Kidney capillary endothelial cell (primary cell): ENCODE results near the gene PNKD.

Experiments
- DNase-seq: peaks from one replicate; pipeline ENCODE4 v3.0.0-alpha.2; 2018; ENCODE audit warnings: low spot score

The PNKD gene, protein sequence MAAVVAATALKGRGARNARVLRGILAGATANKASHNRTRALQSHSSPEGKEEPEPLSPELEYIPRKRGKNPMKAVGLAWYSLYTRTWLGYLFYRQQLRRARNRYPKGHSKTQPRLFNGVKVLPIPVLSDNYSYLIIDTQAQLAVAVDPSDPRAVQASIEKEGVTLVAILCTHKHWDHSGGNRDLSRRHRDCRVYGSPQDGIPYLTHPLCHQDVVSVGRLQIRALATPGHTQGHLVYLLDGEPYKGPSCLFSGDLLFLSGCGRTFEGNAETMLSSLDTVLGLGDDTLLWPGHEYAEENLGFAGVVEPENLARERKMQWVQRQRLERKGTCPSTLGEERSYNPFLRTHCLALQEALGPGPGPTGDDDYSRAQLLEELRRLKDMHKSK

DNA sequence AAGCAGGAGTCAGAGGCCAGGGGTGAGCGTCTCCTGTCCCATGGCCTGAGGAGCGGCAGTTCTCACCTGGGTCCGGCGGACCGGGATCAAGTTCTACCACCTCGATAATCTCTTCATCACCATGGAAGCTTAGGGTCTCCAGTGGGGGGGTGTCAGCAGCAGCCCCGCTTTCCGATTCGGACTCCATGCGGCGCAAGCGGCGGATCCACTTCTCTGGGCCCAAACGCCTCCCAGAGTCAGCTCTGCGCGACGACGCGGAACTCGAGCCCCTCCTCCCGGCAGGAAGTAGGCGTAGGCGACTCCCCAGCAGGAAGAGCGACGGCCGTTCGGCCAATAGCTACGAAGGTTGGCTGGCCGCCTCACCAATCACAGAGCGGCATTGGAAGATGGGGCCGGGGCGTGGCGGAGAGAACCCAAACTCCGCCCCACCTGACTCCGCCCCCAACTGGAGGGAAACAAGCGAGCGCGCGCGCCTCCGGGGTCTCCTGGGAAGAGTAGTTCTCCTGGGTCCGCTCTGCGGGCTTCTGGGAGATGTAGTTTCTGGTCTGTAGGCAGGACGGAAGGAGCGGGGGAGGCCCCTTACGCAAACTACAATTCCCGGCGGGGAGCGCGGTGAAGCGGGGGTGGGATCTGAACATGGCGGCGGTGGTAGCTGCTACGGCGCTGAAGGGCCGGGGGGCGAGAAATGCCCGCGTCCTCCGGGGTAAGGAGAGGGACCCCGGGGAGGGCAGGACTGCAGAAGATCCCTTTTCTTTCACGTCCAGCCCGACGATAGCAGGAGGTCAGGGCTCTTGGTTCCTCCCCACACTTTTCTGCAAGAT lies at the start of gene PNKD, which contains the start of gene AAMP:
TSS of gene PNKD (plus strand) at position 620 of the 821 bp plus-strand sequence. CDS start at position 637, 17 bp downstream.
TSS of gene AAMP (minus strand) at position 238 of the 821 bp plus-strand sequence. CDS start at position 187, 51 bp downstream.
- DNase-seq, result peak; percentile 99

DNA sequence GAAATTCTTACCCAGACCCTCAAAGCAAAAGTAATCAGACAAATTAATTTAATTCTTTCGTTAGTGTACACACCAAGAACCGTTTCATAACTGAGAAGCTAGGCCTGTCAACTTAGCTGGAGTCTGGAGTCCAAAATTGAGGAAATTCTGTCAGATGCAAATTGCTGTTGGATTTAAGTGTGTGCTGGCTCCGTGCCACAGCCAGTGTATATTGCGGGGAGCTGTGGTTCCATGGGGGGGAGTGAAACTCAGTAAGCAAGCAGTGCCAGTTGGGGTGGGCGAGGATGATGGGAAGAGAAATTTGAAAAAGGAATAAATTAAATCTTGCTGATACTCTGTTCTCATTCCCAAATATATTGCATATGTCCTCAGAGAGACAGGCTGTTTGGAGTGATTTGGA lies 49.3 kb upstream of the PNKD start:
- DNase-seq, result no peak

DNA sequence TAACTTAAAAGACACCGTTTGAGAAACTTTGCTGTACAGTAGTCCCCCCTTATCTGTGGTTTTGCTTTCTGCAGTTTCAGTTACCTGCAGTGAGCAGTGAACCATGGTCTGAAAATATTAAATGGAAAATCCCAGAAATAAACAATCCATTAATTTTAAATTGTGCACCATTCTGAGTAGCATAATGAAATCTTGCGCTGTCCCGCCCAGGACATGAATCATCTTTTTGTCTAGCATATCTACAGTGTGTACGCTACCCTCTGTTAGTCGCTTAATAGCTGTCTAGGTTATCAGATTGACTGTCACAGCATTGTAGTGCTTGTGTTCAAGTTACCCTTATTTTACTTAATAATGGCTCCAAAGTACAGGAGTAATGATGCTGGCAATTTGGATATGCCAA lies 47.3 kb upstream of the PNKD start:
- no peak for DNase-seq

DNA sequence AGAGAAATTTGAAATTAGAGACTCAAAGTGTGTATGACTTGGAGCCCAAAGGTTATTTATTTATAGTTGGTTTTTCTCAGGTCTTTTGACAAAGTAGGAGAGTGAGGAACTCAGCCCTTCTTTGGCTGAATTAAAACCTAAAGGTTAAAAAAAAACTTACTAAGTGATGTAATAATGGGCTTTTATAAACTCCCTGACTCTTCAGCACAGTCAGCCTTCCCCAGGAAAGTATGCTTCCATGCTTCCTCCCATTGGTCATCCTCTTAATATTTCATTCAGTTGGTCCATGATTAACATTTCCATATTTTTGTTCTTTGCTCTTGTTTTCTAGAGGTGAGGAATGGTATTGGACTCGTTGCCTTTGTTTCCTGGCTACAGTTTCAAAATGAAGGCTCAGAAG lies 46.1 kb upstream of the PNKD start:
- no peak for DNase-seq

DNA sequence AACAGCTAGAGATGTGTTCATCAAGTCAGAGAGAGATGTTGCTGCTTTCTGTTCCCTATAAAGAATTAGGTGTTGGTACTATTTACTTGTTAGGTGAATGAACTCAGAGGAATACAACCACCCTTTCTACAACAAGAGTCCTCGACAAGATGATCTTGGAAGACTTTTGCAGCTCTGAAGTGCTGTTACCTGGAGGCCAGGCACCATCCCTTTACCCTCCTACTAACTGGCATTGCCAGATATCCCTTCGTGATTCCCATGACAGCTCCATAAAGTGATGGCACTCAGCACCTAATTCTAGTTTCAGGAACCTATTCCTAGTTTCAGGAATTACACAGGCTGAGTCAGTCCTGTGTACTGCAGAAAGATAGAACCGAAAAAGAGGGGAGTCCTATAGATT lies 43.4 kb upstream of the PNKD start:
- no peak for DNase-seq

DNA sequence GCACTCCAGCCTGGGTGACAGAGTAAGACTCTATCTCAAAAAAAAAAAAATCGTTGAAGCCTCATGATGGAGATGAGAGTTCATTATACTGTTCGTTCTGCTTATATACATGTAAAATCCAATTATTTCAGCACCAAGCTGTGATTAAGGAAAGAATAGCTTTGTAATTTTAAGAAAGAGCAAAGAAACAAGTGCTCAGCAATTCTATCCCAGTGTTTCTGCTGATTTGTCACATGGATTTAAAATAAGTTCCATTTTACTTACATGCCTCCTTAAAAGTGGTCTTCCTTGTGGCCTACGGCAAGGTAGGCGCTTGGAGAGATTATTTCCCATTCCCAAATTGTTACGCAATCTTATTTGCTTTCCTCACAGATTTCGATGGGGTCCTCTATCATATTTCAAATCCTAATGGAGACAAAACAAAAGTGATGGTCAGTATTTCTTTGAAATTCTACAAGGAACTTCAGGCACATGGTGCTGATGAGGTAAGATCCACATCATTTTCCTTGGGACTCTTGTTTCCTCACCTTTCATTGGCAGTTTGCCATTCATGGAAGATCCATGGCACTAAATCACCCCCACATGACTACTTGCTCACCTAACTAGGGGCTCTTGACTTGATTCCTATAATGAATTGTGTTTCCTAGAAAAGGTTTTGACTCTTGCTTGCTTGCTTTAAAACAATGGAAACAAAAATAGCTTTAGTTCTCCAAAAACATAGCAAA lies 41.8 kb upstream of the PNKD start:
- no peak for DNase-seq

DNA sequence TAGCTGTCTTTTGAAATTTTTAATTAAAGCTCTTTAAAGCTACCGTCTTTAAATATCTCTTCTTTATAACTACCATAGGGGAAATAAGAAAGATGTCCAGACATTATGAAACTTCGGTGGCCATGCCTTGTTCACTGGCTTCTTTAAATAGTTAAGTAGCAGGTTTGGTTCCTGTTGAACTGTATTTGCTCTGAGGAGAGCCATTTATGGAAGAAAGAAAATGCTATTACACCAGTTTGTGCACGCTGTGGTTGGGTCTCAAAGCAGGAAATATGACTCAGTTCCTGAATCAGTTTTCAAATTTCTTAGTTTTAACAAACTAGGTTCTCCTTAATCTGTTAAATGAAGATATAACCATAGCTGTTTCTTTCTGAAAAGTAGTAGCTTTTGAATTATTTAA lies 41.1 kb upstream of the PNKD start:
- DNase-seq, result peak; percentile 81

DNA sequence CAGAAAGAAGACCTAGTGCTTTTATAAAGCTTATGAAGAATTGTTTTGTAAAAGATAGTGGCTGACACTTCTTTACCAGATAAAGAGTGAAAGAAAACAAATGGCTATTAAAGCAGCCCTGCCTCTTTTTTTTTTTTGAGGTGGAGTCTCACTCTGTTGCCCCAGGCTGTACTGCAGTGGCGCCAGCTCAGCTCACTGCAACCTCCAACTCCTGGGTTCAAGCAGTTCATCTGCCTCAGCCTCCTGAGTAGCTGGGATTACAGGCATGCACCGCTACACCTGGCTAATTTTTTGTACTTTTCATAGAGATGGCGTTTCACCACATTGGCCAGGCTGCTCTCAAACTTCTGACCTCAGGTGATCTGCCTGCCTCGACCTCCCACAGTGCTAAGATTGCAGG lies 40.5 kb upstream of the PNKD start:
- no peak for DNase-seq

DNA sequence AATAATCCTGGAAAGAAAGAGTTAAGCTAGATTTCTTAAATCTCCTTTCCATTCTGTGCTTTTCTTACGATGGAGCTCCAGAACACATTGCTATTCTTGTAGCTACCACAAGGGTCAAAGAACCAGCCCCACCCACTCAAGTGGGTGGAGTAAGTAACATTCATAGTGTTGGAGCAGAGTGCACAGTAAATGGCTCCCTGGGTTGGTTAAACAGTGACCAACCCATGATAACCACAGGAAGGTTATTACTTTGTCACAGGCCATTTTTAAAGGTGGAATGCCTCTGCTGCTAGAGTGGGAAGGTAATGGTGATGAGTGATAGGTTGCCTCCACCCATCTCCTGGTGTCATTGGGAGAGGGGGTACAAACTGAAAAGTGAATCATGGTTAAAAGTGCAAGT lies 39.4 kb upstream of the PNKD start:
- DNase-seq, result no peak

DNA sequence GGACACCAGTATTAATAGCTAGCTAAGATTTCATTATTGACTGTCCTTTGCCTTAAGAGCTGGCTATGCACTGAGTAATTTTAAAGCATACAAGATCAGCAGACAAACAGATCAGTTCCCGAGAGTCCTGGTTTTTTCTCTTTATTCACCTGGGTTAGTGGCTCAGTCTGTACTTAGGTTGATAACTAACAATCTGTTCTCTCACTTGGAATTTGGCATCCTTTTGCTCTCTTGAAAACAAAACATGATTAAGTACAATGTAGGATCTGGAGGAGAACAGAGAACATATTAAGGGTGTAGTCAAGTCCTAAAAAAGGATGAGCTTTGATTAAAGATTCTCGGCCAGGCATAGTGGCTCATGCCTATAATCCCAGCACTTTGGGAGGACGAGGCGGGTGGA lies 36.8 kb upstream of the PNKD start:
- no peak for DNase-seq

DNA sequence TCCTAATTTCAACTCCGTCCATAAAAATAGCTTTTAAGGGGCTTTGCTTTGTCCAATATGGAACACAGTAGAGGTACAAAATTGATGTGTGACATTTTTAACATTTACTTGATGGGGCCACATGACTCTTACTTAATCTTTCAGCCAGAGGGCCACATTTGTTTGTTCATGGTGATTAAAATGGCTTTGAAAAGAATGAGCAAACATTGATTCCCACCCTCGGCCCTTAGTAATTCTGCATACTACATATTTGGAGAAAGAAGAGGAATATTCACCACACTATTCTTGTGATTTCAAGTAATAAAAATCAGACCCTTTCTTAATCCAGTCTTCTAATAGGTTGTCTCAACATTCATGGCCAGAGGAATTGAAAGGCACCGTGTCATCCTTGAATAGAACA lies 35.8 kb upstream of the PNKD start:
- no peak for DNase-seq

DNA sequence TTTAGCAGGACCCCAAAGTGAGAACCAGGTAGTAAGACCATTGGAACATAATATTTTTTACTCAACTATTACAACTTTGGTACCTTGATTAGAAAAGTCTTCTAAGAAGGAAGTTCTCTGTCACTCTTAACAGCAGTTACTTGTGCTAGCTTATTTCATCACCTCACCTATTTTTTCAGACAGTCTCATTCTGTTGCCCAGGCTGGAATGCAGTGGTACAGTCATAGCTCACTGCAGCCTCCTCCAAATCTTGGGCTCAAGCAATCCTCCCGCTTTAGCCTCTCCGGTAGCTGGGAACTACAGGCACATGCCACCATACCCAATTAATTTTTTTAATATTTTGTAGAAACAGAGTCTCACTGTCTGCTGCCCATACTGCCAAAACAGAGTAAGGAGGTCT lies 35.3 kb upstream of the PNKD start:
- DNase-seq, result no peak

DNA sequence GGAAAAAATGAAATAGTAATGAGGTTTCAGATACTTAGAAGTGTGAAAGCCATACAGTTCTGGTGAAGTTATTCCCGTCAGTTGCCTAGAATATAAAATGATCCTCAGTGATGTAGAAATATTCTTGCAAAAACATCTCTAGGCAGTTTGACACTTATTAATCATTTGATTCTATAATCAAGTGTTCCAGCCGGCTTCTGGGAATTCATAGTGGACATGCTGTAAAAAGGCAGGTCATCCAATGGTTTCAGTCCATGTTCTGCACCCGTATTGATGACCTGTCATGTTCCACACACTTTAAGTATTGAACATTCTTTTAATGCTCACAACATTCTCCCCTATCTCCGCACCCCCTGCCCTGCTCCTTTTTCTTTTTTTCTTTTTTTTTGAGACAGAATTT lies 33.5 kb upstream of the PNKD start:
- DNase-seq, result no peak

DNA sequence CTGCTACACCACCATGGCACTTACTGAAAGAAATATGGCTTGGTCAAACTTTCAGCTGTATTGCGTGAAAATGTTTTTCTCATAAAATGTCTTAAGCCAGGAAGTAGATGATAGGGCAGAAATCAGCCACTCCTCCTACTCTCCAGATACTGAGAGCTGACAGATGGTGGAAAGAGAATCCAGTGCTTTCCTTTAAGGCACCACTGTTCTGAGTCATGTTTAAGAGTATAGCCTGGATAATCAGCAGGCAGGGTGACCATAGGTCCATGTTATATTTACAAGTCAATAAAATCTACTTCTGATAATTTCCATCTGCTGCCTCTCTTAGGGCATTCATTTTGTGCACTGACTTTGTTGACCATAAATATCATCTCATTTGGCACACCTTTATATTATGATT lies 31.4 kb upstream of the PNKD start:
- DNase-seq, result no peak

DNA sequence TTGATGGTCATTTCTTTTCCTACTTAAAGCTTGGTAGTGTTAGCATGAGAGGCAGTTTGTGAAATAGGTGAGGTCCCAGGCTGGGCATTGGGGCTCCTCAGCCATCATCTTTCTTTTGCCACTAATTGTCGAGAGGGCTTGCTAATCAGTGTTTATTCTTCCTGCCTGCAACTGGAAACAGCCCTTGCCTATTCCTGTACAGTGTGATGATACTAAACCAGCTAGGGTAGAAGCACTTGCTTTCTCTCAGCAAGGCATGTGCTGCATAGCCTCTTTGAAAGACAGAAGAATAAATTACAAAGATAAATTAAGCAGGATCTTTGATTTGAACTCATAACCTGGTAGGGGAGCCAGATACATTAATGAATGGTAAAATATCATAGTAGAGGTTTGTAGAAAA lies 26.1 kb upstream of the PNKD start:
- no peak for DNase-seq

DNA sequence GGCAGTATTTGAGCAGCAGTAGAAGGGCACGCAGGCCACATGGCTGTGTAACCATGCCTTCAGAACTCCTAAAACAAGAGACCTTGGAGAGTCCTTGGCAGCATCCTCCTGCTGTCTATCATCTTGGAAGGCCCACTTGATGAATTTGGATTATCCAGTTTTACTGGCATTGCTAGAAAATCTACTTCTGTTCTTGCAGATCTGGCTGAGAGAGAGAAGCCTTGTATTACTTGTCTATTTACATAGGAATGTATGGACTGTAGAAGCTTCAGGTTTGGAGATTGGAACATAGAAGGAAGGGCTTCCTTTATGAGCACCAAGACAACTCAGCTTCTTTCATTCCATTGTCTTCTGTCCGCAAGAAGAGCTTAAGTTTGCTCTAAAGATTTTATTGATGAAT lies 25.7 kb upstream of the PNKD start:
- DNase-seq, result no peak

DNA sequence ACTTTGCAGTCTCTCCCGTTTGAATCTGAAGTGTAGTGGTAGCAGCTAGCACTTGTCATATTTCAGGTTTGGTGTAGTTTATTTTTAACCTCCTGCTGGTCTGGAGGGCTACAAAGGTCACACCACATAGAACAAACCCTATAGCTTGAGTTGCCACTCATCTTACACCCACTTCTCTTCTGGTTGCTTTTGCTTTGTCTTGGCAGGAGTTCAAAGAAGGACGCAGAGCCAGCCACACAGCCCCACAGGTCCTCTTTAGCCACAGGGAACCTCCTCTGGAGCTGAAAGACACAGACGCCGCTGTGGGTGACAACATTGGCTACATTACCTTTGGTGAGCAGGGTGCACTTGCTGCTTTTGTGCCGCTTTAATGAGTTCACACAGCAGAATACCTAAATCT lies 25.1 kb upstream of the PNKD start:
- DNase-seq, result no peak

DNA sequence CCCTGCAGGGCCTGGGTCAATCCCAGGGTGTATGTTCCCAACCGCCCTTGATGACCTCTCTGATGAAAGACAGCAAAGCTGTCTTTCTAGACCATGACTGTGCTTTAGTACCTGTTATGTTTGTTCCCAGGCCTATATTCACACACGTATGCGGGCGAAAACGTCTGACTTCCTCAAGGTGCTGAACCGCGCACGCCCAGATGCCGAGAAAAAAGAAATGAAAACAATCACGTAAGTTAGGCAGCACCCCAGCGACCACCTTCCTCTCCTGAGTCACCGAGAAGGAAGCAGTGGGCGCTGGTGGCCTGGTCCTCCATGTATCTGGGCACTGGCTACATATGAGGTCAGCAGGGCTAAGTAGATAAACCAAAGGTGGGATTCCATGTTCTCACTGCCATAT lies 20.6 kb upstream of the PNKD start:
- no peak for DNase-seq

DNA sequence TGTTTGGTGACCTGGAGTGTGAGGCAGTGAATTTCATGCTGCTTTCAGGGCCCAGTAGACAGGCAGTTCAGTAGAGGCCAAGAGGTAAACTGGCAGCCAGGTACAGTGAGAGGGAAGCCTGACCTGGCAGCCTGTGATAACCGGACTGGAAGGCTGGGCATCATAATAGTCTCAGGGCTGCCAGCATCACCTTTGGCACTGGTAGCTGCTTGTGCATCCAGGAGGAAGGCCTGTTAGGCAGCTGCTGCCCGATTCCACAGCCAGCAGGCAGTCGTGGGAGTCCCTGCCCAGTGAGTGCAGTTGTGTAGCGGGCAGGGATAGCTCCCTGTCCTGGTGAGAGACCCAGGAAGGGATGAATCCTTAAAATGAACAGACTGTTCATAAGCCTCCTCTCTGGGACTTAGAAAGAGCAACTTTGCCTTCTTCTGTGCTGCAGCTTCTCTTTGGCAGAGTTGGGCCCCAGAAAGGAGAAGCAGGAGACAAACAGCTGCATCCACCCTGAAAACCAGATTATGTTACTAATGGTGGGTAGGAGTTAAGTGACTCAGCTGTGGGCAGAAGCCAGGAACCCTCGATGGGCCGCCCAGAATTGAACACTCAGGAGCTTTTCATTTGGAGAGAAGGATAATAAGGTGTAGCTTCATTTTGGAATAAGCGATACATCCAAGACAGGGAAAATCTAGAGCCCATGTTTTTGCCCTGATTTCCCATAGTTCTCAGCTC lies 17.6 kb upstream of the PNKD start:
- no peak for DNase-seq

DNA sequence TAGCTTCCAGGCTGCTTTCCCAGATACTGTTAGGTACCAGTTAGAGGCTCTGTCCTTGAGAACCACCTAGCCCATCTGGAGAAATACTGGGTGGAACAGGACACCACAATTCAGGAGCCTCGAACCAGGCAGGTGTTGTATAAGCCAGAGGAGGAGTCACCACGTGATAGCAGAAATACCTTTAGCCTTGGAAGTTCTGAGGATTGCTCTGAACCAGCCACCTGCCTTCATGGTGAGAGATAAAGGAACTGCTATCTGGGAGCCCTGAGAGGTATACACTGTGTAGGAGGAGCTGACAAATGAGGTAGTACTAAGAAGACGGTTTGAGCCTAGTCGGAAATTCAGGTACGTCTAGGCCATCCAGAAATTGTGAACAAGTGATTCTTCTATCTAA lies 17.1 kb upstream of the PNKD start:
- no peak for DNase-seq

DNA sequence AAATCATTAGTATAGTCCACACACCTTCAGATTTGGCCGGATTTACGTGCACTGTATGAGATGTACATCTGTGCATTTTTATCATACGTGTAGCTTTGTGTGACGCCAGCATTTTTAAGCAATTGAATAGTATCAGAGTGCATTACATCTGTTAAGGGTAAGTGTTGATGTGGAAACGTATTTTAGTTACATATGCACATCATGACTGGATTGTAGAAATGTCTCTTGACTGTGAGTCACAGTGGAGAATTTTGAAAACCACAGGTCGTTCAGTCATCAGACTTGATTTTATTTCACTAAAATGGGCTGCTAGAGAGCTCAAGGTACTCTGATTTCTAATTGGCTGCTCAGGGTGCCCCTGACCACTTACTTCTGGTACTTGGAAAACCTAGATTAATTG lies 14.9 kb upstream of the PNKD start:
- DNase-seq, result no peak
